Activated CD8-positive, alpha-beta T cell treated with anti-CD3 and anti-CD28 coated beads, Interleukin-2, amount 10 ng/mL, durations not matched to agents 7 days and 5 days (primary cell): Measurements from ENCODE around the gene GALNT10. TPM values are rescaled to one million over a fixed set of nuclear protein-coding genes. Genes with fewer than 3 reads are reported as not detected.

Source experiments
- ATAC-seq: fragments of 150-1000 bp; cut with Tn5 transposase; one replicate; pipeline ENCODE4 v1.10.0; 2021; ENCODE audit warnings: moderate library complexity
- CTCF ChIA-PET: fragments of 350-600 bp; sonication (Branson Sonifier 250); formaldehyde crosslinking; loops from one replicate; lab custom pipeline; 2021; ENCODE audit warnings: antibody characterized with exemption; lab: Charles Lee
- POLR2A ChIA-PET: fragments of 350-600 bp; sonication (Branson Sonifier 250); formaldehyde crosslinking; loops from one replicate; lab custom pipeline; 2021; ENCODE audit warnings: antibody characterized with exemption; lab: Charles Lee
- DNase-seq: peaks from one replicate; pipeline ENCODE4 v3.0.0-alpha.2; 2020
- H3K27ac Mint-ChIP-seq: one replicate; pipeline ENCODE4 v1.8.0; 2021; ENCODE audit warnings: mild to moderate bottlenecking, mixed read lengths
- H3K27me3 Mint-ChIP-seq: one replicate; pipeline ENCODE4 v1.8.0; 2021; ENCODE audit warnings: low read depth, mixed read lengths
- H3K36me3 Mint-ChIP-seq: one replicate; pipeline ENCODE4 v1.8.0; 2021; ENCODE audit warnings: low read depth, mixed read lengths
- H3K4me1 Mint-ChIP-seq: one replicate; pipeline ENCODE4 v1.8.0; 2021; ENCODE audit warnings: low read depth, mixed read lengths
- H3K4me3 Mint-ChIP-seq: one replicate; pipeline ENCODE4 v1.8.0; 2021; ENCODE audit warnings: mild to moderate bottlenecking, mixed read lengths
- H3K9me3 Mint-ChIP-seq: one replicate; pipeline ENCODE4 v1.8.0; 2022; ENCODE audit warnings: mixed read lengths; ENCODE audit not compliant: insufficient read depth
- total RNA-seq, 2 experiments: library from RNA; stranded (reverse); gene quantifications; one replicate each; pipeline ENCODE4 v1.2.3, GENCODE V29; 2021

Gene GALNT10
- total RNA-seq, 2 experiments from 2014 or later = 21.6 to 23.7 TPM

DNA sequence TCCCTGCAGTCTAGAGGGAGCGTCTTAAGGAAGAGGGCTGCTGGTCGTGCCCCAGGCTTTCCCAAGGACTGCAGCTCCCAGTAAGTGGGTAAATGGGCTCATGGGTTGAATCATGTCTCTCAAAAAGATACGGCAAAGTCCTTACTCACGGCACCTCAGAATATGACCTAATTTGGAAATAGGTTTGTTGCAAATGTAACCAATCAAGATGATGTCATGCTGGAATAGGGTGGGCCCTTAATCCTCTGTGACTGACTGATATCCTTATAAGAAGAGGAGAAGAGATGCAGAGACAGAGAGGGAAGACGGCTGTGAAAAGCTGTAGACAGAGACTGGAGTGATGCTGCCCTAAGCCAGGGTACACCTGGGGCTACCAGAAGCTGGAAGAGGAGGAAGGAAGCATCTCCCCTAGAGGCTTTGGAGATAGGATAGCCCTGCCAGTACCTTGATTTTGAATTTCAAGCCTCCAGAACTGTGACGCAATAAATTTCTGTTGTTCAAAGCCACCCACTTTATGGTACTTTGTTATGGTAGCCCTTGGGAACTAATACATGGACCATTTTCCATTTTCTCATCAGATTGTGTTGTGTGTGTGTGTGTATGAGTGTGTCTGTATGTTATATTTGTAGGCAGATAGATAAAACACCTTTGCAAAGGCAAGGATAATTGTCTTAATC is 15.0 kb downstream of the GALNT10 start:
- no peak overlapping the region for H3K4me3 Mint-ChIP-seq
- H3K4me1 Mint-ChIP-seq = peaks cover 31% of the 10 kb centered on the region
- CTCF ChIA-PET = interaction anchor here (0.6 to 1.5 kb wide), 6 partner anchors 8 to 199 kb away, joined by 3 to 5 read pairs (median 3); no protein-coding TSS in a partner anchor

DNA sequence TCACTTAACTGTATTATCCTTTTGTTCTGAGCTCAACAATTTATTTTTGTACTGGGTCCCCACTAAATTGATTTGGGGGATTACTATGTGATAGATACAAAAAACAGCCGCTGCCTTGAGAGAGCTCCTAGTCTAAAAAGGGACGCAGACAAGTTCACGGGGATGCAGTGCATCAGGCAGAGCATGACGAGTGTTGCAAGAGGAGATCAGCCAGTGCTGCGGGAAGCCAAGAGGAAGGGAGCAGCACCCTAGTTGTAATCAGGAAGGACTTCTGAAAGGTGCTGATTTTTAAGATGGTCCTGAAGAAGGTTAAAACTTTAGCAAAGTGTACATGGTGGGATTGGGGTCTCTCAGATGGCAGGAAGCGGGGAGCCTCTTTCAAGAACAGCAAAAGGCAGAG is 15.8 kb downstream of the GALNT10 start:
- Mint-ChIP-seq H3K4me1 (peaks cover 28% of the 10 kb centered on the region), H3K4me3 (no peak overlapping the region), H3K27me3 (no peaks in the 10 kb centered on the region), H3K27ac (no peak overlapping the region), H3K9me3 (no peaks in the 10 kb centered on the region), H3K36me3 (peaks cover 9% of the 10 kb centered on the region)
- POLR2A ChIA-PET = interaction anchor here (0.8 to 1.2 kb wide), 2 partner anchors 8 to 50 kb away, joined by 3 read pairs; no protein-coding TSS in a partner anchor
- CTCF ChIA-PET = interaction anchor here (0.6 to 1.4 kb wide), 5 partner anchors 9 to 199 kb away, joined by 3 to 5 read pairs (median 3); no protein-coding TSS in a partner anchor
- no peak for ATAC-seq
- no peak for DNase-seq

More for the DNA sequence above, 15.0 kb downstream of the GALNT10 start:
- POLR2A ChIA-PET = interaction anchor here (0.6 to 1.5 kb wide), 3 partner anchors 15 to 51 kb away, joined by 3 to 5 read pairs (median 3); partner anchors contain the start of gene GALNT10
- Mint-ChIP-seq H3K9me3 (no peaks in the 10 kb centered on the region), H3K36me3 (peaks cover 9% of the 10 kb centered on the region), H3K27ac (no peak overlapping the region), H3K27me3 (no peaks in the 10 kb centered on the region)
- DNase-seq = no peak
- ATAC-seq = no peak

DNA sequence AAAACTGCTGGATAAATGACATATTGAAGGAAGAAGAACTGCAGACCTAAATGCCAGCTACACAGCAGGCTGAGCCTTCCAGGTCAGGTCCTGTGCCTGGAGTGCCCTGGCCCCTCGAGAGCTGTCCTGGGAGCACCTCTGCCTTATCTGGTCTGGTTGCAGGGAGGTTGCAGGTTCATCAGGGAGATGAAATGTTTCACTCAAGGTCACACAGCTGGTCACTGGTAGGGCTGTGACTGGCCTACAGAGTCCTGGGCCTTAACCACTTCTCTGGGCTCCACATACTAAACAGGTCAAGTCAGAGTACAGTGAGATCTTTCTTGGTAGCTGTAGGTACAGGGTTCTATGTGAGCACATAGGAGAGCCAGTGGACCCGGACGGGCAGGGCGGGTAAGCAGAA is 16.7 kb downstream of the GALNT10 start:
- H3K9me3 Mint-ChIP-seq = no peaks in the 10 kb centered on the region
- POLR2A ChIA-PET = interaction anchor here (0.8 to 1.2 kb wide), 2 partner anchors 9 to 50 kb away, joined by 3 read pairs; no protein-coding TSS in a partner anchor
- peaks cover 23% of the 10 kb centered on the region for H3K4me1 Mint-ChIP-seq
- H3K4me3 Mint-ChIP-seq = no peak overlapping the region
- peaks cover 9% of the 10 kb centered on the region for H3K36me3 Mint-ChIP-seq
- CTCF ChIA-PET = interaction anchor here (0.6 kb wide), 1 partner anchor 345 kb away, joined by 3 read pairs; no protein-coding TSS in a partner anchor
- H3K27ac Mint-ChIP-seq = no peak overlapping the region
- ATAC-seq (no peak), DNase-seq (no peak)
- H3K27me3 Mint-ChIP-seq = no peaks in the 10 kb centered on the region

DNA sequence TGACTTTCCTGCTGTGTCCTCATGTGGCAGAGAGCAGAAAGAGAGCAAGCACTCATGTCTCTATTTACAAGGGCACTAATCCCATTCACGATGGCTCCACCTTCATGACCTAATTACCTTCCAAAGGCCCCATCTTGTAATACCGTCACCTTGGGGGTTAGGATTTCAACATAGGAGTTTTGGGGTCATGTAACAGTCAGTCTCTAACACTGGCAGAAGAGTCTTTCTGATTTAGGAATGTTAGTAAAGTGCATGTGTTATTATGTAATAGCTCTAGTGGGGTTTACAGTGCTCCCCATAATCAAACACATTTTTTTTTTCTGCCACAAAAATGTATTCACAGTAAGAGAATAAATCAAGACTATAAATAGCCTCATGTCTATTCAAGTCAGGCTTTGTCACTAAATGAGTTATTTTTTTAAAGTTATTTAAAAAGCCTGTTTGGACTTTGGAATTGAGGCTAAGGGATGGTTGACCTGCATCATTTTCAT is 19.1 kb downstream of the GALNT10 start:
- no peaks in the 10 kb centered on the region for H3K27me3 Mint-ChIP-seq
- H3K36me3 Mint-ChIP-seq = peaks cover 11% of the 10 kb centered on the region
- ChIA-PET POLR2A (interaction anchor here (1.2 kb wide), 1 partner anchor 19 kb away, joined by 3 read pairs; the partner anchor contains the start of gene GALNT10), CTCF (interaction anchor here (1.0 kb wide), 1 partner anchor 20 kb away, joined by 4 read pairs; no protein-coding TSS in a partner anchor)
- H3K9me3 Mint-ChIP-seq = no peaks in the 10 kb centered on the region
- no peak overlapping the region for H3K27ac Mint-ChIP-seq
- no peak overlapping the region for H3K4me3 Mint-ChIP-seq
- peaks cover 19% of the 10 kb centered on the region for H3K4me1 Mint-ChIP-seq
- ATAC-seq = no peak
- DNase-seq = no peak

DNA sequence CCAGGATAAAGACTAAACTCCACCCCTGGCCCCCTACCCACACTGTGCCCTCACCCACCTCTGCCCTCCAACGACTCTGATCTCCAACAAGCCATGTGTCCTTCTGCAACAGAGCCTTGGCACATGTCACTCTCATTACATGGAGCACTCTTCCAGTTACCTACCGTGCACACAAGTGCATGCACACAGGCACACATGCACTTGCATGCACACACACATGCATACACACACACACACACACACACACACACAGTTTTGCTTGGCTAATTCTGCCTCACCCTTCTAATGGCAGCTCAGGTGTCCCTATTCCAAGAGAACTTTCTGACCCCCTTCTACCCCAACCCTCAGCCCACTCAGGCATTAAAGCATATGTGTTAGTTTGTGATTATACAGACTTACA is 19.6 kb downstream of the GALNT10 start:
- no peaks in the 10 kb centered on the region for H3K9me3 Mint-ChIP-seq

DNA sequence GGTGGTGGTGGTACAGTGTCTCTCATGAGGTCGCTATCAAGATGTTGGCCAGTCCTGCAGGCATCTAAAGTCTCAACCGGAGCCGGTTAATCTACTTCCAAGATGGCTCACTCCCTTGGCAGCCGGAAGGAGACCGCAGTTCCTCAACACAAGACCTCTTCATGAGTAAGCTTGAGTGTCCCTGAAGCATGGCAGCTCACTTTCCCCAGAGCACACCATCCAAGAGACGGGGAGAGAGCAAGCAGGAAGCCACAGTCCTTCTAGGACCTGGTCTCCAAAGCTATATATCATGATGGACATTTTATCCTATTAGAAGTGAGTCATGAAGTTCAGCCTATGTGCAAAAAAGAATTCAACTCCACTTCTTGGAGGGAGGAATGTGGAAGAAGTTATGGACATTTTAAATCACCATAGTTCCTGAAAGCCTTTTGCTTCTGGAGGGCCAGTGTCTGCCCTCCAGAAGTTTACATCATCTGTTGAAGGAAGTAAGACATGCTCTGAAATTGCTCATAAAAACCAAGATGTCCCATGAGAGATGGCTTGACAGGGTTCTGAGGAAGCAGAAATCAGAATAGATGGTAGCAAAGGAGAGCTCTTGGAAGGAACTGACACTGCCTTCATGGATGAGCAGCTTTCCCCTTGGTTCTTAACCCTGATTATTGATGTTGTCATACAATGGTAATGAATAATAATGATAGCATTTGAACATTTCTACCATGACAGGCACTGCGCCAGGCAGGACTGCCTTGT is 21.3 kb downstream of the GALNT10 start:
- POLR2A ChIA-PET = interaction anchor here (0.7 to 1.4 kb wide), 2 partner anchors 9 to 21 kb away, joined by 3 to 7 read pairs; partner anchors contain the start of gene GALNT10
- H3K4me1 Mint-ChIP-seq = peaks cover 26% of the 10 kb centered on the region
- no peaks in the 10 kb centered on the region for H3K9me3 Mint-ChIP-seq
- H3K27me3 Mint-ChIP-seq = no peaks in the 10 kb centered on the region
- H3K27ac Mint-ChIP-seq = no peak overlapping the region
- ATAC-seq (no peak), DNase-seq (no peak)
- H3K4me3 Mint-ChIP-seq = no peak overlapping the region
- CTCF ChIA-PET = interaction anchor here (0.6 to 1.5 kb wide), 4 partner anchors 9 to 337 kb away, joined by 3 to 5 read pairs (median 3); no protein-coding TSS in a partner anchor
- peaks cover 5% of the 10 kb centered on the region for H3K36me3 Mint-ChIP-seq

More for the DNA sequence above, 19.6 kb downstream of the GALNT10 start:
- Mint-ChIP-seq H3K27ac (no peak overlapping the region), H3K4me1 (peaks cover 21% of the 10 kb centered on the region), H3K4me3 (no peak overlapping the region), H3K36me3 (peaks cover 12% of the 10 kb centered on the region), H3K27me3 (no peaks in the 10 kb centered on the region)
- ATAC-seq (no peak), DNase-seq (no peak)
- CTCF ChIA-PET = no interaction called here
- POLR2A ChIA-PET = interaction anchor here (0.6 kb wide), 1 partner anchor 770 kb away, joined by 3 read pairs; no protein-coding TSS in a partner anchor

DNA sequence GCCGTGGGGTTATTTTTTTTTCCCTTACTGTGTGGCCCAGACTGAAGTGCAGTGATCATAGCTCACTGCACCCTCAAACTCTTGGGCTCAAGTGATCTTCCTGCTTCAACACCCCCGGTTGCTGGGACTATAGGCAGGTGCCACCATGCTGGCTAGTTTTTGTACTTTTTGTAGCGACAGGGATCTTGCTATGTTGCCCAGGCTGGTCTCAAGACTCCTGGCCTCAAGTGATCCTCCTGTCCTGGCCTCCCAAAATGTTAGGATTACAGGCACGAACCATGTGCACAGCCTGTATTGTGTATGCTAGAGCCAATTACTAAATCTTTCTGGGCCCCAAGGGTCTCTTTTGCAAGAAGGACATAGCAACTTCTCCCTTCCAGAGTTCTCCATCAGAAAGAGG is 23.1 kb downstream of the GALNT10 start:
- DNase-seq (no peak), ATAC-seq (no peak)
- Mint-ChIP-seq H3K4me3 (no peak overlapping the region), H3K9me3 (no peaks in the 10 kb centered on the region), H3K36me3 (peaks cover 5% of the 10 kb centered on the region), H3K27me3 (no peaks in the 10 kb centered on the region), H3K4me1 (peaks cover 39% of the 10 kb centered on the region), H3K27ac (no peak overlapping the region)
- POLR2A ChIA-PET = no interaction called here
- CTCF ChIA-PET = interaction anchor here (1.1 to 1.4 kb wide), 2 partner anchors 24 to 142 kb away, joined by 3 read pairs; no protein-coding TSS in a partner anchor

DNA sequence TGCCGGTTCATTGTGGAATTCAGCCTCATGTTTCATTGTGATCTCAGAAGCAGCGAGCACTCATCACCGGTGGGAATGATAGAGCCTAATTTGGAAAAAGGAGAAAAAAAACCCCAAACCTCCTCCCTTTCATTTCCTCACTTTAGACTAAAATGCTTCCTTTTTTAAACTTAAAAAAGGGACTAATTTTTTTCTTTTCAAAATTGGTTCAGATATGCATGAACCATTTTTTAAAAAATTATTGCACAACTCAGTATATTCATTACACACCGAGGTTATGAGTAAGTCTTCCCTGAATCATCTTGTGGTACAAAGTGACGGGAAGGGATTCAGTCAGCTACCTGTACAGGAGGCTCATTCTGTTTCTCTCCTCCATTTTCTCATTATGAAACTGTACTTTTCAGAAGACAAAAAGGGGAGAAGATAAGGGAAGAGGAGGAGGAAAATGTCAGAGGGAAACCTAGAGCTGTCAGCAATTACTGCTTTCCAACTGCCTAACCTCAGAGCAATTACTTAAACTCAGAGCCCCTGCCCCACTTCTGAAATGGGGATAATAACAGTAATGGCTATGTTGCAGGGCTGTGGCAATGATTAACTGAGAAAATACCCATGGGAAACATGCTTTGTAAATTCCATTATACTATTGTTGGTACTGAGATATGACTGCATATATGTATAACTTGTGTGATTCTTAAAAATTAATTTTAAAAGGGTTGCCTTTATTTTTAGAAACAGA is 24.0 kb downstream of the GALNT10 start:
- Mint-ChIP-seq H3K27me3 (no peaks in the 10 kb centered on the region), H3K4me1 (peaks cover 42% of the 10 kb centered on the region), H3K27ac (no peak overlapping the region), H3K4me3 (no peak overlapping the region), H3K9me3 (no peaks in the 10 kb centered on the region), H3K36me3 (peaks cover 3% of the 10 kb centered on the region)
- POLR2A ChIA-PET = no interaction called here
- ATAC-seq = peak; percentile 60
- CTCF ChIA-PET = interaction anchor here (1.5 to 1.8 kb wide), 2 partner anchors 17 to 24 kb away, joined by 3 to 7 read pairs; partner anchors contain the start of gene GALNT10
- no peak for DNase-seq

DNA sequence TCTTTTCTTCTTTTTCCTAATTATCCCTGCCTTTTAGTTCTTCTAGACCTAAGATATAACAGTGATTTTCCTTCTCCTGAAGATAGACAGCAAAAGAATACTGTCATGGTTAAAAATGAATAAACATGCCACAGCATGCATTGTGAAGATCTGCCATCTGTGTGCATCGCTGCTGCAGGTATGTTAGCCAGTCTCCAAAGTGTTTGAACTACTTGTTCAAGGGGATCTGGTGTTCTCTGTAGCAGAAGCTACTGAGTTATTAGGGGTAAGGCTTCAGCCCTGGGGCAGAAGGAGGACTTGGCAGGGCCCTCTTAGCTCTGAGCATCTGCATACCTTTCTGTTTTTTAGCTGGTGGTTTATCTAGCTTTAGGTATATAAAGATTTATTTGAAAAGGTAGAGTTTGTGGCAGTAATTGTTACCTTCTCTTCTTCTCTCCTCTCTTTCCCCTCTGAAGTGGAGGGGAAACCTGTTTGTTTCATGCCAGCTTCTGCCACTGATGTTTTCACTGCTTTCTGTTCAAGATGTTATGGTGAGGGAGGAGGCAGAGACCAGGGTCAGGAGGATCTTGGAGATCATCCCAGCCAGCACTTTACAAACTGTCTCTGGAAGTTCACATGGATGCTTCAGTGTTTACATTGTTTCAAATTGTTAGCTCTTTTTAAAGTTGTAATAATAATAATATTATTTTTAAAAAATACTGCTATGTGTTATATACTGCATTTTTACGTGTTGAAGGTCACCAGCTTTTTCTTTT is 25.2 kb downstream of the GALNT10 start:
- no peak overlapping the region for H3K27ac Mint-ChIP-seq

DNA sequence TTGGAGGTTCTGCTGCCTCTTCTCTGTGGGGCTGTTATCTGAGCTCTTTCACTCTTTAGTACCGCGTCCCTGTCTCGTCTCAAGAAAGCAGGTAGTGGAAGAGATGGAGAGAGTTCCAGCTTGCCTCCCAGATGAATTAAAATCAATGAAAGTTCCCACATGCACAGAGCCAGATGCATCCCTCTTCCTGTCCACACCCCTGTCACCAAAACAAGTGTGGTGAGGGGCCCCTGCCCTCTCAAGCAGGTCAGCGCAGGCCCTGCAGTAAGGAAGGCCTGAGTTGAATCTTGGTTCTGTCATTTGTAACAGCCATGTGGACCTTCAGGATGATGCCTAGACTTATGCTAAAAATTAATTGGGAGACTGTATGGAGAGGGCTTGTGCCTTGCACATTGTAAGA is 26.9 kb downstream of the GALNT10 start:
- H3K36me3 Mint-ChIP-seq = peaks cover 10% of the 10 kb centered on the region

More for the DNA sequence above, 25.2 kb downstream of the GALNT10 start:
- DNase-seq (no peak), ATAC-seq (no peak)
- CTCF ChIA-PET = interaction anchor here (0.9 to 1.8 kb wide), 7 partner anchors 10 to 189 kb away, joined by 3 to 7 read pairs (median 4); partner anchors contain the start of gene GALNT10
- Mint-ChIP-seq H3K4me1 (peaks cover 42% of the 10 kb centered on the region), H3K4me3 (no peak overlapping the region), H3K27me3 (no peaks in the 10 kb centered on the region), H3K9me3 (no peaks in the 10 kb centered on the region), H3K36me3 (peaks cover 8% of the 10 kb centered on the region)
- POLR2A ChIA-PET = no interaction called here

More for the DNA sequence above, 26.9 kb downstream of the GALNT10 start:
- Mint-ChIP-seq H3K27me3 (no peaks in the 10 kb centered on the region), H3K4me3 (no peak overlapping the region), H3K27ac (no peak overlapping the region), H3K9me3 (no peaks in the 10 kb centered on the region), H3K4me1 (peaks cover 59% of the 10 kb centered on the region)
- DNase-seq (no peak), ATAC-seq (no peak)
- ChIA-PET CTCF (interaction anchor here (1.0 to 1.2 kb wide), 2 partner anchors 12 to 25 kb away, joined by 3 read pairs; no protein-coding TSS in a partner anchor), POLR2A (interaction anchor here (0.6 kb wide), 1 partner anchor 20 kb away, joined by 3 read pairs; no protein-coding TSS in a partner anchor)
